ENCODE measurements around the gene CDC45. TPM values are rescaled to one million over a fixed set of nuclear protein-coding genes. Genes with fewer than 3 reads are reported as not detected.

The CDC45 gene
- 10 to 100 TPM; 47.1 to 47.9 TPM for total RNA-seq

GRCh38 chr22:19479355-19480172 is at the start of gene CDC45:
CDC45 (plus strand) TSS chr22:19479920; CDS start chr22:19479969, 49 bp downstream.

GRCh38 chr22:19431649-19432132 is 48.0 kb upstream of the CDC45 start, which contains the start of gene HIRA:
HIRA (minus strand) TSS chr22:19431733; CDS start chr22:19431476, 257 bp downstream.

GRCh38 chr22:19432133-19432851 is 47.4 kb upstream of the CDC45 start, which contains the start of gene MRPL40:
MRPL40 (plus strand) TSS chr22:19432545; CDS start chr22:19432555, 10 bp downstream.

DNA sequence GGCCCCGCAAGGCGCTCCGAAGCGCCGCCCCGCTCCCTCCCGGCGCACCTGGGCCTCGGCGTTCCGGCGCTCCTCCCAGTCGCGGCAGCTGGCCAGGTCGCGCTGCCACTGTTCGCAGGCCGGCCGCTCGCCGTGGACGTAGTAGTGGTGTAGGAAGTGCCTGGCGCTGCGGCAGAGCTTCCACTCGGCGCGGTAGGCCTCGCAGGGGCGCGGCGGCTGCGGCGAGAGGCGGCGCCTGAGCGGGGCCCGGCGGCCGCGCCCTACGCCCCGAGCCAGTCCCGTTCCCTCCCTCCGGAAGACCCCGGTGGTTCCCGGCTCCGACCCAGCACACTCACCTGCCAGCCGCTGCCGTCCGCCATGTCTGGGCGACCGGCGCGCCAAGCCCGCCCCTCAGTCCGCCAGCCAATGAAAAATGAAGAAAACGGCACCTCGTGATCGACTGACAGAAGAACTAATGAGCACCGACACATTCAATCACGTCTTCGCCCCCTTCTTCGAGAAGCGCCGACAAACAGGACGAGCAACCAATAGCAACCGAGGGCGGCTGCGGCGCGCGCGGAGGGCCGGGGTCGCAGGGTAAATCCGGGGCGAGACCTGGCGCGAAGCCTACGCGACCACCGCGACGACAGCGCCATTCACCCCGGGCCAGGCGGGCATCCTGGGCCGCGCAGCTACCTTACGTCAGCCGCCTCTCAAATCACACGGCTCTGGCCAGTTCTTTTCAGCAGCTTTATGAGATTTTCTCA is 32.2 kb upstream of the CDC45 start, which contains the start of gene C22orf39:
Gene C22orf39 (minus strand): TSS at position 382 of the 746 bp plus-strand sequence. CDS start 23 bp downstream, at position 359.

DNA sequence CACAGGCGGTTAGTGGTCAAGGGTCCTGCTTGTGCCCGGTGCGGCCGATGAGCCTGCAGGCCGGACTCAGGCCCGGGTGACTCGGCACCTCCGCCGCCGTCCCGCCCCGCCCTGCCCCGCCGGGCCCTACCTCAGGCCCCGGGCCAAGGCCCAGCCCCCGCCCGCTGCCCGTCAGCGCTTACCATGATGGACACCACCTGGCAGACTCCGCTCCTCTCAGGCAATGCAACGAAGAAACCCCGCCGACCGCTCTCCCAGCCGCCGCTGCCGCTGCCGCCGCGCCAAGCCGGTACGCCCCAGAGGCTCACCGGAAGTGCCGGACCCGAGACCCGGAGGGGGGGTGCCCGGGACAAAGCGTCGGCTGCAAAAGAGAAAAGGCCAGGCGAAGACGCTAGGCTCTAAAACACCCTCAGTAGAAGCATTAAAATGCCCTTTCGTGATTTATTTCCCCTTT is 792 bp upstream of the CDC45 start, which contains the start of gene UFD1:
Gene UFD1 (minus strand): TSS at position 293 of the 454 bp plus-strand sequence. CDS start 108 bp downstream, at position 185.

DNA sequence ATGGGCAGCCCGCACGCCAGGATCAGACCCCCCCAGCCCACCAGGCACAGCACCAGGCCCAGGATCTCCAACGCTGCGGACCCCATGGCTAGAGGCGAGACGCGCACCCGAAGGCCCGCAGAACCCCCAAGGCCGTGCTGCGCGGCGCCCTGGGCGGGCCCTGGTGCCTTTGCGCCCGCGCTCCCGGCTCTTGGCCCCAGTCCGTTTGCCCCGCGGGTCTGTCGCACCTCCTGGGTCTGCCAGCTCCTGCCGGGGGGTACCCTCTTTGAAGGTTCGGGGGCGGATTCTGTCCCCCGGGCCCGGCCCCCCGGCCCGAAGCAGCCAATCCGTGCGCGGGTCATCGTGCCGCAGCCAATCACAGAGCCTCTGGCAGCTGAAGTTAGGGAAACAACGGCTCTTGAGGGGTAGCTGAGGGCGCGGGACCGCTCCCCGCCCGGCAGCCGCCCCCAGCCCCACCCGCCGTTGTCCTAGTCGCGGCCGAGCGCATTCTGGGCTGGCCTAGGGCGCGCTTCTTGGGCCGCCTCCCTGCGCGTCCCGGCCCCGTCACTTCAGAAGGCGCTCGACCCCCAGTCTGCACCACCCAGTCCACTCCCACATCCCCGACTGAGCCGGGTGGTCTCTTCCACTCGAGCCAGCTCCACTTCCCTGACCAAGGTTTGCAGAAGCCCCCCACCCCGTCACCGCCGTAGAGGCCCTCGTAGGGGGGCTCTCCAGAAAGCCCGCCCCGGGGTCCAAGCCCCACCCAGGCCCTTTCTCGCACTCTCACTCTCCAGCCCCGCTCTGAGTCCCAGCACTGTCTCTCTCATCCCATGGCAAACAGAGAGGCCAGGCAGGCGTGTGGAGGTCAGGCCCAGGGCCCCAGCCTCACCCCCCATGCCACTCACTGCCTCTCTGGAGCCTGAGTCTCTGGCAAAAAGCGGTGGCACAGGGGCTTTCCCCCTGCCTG is 44.7 kb downstream of the CDC45 start, which contains the start of gene CLDN5:
Gene CLDN5 (minus strand): TSS at position 241 of the 946 bp plus-strand sequence. CDS start 155 bp downstream, at position 86.

Other genes with a start within 250 kb of the CDC45 start
- 1 to 10 TPM in 1 of 2 experiments, under 1 TPM in 1; 0.68 to 1.4 TPM for gene CLTCL1, start 188.2 kb upstream of the CDC45 start, total RNA-seq
- gene HIRA, start 48.2 kb upstream of the CDC45 start, total RNA-seq, result 10 to 100 TPM; 40.7 to 43.7 TPM
- 10 to 100 TPM; 18.9 to 22.6 TPM for gene MRPL40, start 47.4 kb upstream of the CDC45 start, total RNA-seq
- gene C22orf39, start 32.2 kb upstream of the CDC45 start, total RNA-seq, result 10 to 100 TPM; 35.5 to 35.6 TPM
- gene UFD1, start 727 bp upstream of the CDC45 start, total RNA-seq, result 10 to 100 TPM; 58.7 to 63.8 TPM
- 1 to 10 TPM; 4.8 to 4.9 TPM for gene CLDN5, start 44.5 kb downstream of the CDC45 start, total RNA-seq
- under 1 TPM in 1 of 2 experiments, not detected in 1; 0.29 TPM for gene SEPTIN5, start 234.6 kb downstream of the CDC45 start, total RNA-seq
- gene GP1BB, start 243.6 kb downstream of the CDC45 start, total RNA-seq, result not detected

Measured in activated naive CD4-positive, alpha-beta T cell treated with anti-CD3 and anti-CD28 coated beads, Interleukin-2, amount 10 ng/mL, durations not matched to agents 5 hours and 36 hours (primary cell).